ENCODE measurements around the gene DPEP2. TPM values are rescaled to one million over a fixed set of nuclear protein-coding genes. Genes with fewer than 3 reads are reported as not detected.
A peak's percentile ranks its signal among the peaks of the same experiment; 100 is the strongest.
"Not testable (repeated sequence)": the region's sequence is repeated elsewhere in the genome, so short reads cannot be mapped to it uniquely, and the experiment has no call there.

DPEP2 gene
- total RNA-seq, 2 experiments from 2014 or later = 17.5 to 18.1 TPM

GRCh38 chr16:67987460-67988160 is 11.7 kb downstream of the DPEP2 start:
- Mint-ChIP-seq H3K4me3 (no peak overlapping the region), H3K27me3 (no peaks in the 10 kb centered on the region), H3K9me3 (no peaks in the 10 kb centered on the region), H3K36me3 (ENCODE audit: low read depth) (no peaks in the 10 kb centered on the region), H3K4me1 (peaks cover 35% of the 10 kb centered on the region), H3K27ac (peak overlapping the region; percentile 0)
- ChIA-PET POLR2A (interaction anchor here (1.7 to 2.3 kb wide), 2 partner anchors 36 to 51 kb away, joined by 5 to 8 read pairs; partner anchors contain the start of genes DUS2 and PSMB10), CTCF (interaction anchor here (0.6 to 1.1 kb wide), 3 partner anchors 7 to 11 kb away, joined by 3 read pairs; no protein-coding TSS in a partner anchor)
- no peak for DNase-seq

DNA sequence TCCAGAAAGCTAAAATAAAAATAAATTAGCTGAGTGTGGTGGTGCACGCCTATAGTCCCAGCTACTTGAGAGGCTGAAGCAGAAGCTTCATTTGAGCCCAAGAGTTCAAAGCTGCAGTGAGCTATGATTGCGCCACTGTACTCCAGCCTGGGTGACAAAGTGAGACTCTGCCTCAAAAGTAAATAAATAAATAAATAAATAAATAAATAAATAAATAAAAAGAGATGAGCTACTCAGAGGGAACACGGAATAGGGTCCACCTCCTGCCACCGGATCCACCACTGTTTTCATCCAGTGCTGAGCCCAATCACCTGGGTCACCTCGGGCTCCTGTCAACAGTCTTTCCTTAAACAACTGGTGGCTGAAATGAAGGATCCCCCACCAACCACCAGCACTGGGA is 12.3 kb downstream of the DPEP2 start:
- peaks cover 32% of the 10 kb centered on the region for H3K4me1 Mint-ChIP-seq
- ChIA-PET POLR2A (interaction anchor here (1.7 to 2.3 kb wide), 2 partner anchors 37 to 51 kb away, joined by 5 to 8 read pairs; partner anchors contain the start of genes DUS2 and PSMB10), CTCF (interaction anchor here (0.6 to 1.1 kb wide), 4 partner anchors 8 to 54 kb away, joined by 3 to 5 read pairs (median 3); no protein-coding TSS in a partner anchor)
- H3K27ac Mint-ChIP-seq = no peak overlapping the region
- H3K4me3 Mint-ChIP-seq = no peak overlapping the region
- no peak for DNase-seq
- H3K9me3 Mint-ChIP-seq = no peaks in the 10 kb centered on the region
- no peaks in the 10 kb centered on the region for H3K27me3 Mint-ChIP-seq
- no peaks in the 10 kb centered on the region for H3K36me3 Mint-ChIP-seq (ENCODE audit: low read depth)

DNA sequence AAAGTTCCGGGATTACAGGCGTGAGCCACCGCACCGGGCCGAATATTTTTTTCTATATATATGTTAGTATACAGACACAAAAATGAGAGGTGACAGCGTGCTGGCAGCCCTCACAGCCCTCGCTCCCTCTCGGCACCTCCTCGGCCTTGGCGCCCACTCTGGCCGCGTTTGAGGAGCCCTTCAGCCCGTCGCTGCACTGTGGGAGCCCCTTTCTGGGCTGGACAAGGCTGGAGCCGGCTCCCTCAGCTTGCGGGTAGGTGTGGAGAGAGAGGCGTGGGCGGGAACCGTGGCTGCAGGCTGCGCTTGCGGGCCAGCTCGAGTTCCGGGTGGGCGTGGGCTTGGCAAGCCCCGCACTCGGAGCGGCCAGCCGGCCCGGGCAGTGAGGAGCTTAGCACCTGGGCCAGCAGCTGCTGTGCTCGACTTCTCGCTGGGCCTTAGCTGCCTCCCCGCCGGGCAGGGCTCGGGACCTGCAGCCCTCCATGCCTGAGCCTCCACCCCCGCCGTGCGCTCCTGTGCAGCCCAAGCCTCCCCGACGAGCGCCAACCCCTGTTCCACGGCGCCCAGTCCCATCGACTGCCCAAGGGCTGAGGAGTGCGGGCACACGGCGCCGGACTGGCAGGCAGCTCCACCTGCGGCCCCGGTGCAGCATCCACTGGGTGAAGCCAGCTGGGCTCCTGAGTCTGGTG is 17.1 kb downstream of the DPEP2 start:
- no peak for DNase-seq
- Mint-ChIP-seq H3K9me3 (no peaks in the 10 kb centered on the region), H3K27ac (no peak overlapping the region), H3K36me3 (ENCODE audit: low read depth) (no peaks in the 10 kb centered on the region), H3K4me1 (peaks cover 25% of the 10 kb centered on the region), H3K4me3 (no peak overlapping the region), H3K27me3 (peaks cover 8% of the 10 kb centered on the region)
- CTCF ChIA-PET = interaction anchor here (1.2 to 1.9 kb wide), 7 partner anchors 10 to 98 kb away, joined by 3 to 7 read pairs (median 5); partner anchors contain the start of gene NRN1L
- POLR2A ChIA-PET = interaction anchor here (0.8 to 3.7 kb wide), 5 partner anchors 10 to 46 kb away, joined by 3 to 28 read pairs (median 3); partner anchors contain the start of genes DDX28, DUS2 and PSMB10

DNA sequence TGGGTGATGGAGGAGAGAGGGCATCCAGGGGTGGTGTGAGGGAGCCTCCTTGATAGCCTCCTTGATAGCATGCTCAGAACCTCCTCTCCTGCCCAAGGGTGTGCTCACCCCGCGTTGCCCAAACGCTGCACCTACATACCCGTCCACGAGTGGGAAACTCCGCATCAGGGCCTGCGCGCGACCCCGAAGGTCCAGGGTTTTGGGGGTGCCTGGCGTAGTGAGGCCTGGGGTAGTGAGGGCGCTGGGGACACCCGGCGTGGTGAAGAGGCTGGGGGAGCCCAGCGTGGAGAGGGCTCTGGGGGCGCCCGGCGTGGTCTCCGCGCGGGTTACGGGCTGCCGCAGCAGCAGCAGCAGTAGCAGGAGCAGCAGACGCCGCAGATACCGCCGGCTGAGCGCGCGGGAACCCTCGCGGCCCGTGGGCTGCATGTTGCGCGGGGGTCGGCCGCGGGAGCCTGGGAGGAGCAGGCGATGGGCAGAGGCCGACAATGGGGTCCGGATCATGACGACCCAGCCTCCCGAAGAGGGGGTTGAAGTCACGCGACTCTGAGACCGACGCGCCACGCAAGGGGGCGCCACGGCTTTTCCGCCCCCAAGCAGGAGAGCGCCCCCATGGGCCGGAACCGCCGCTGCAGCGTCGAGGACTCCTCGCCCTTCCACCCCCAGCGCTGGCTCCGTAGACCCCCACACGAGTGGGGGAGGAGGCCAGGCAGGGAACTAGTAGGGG is 19.2 kb downstream of the DPEP2 start, which contains the start of gene DPEP3:
DPEP3 (minus strand) TSS at position 545 of the 724 bp plus-strand sequence; CDS start at position 426, 119 bp downstream.
- Mint-ChIP-seq H3K27ac (no peak within 1 kb of the TSS), H3K9me3 (no peaks in the 10 kb centered on the region), H3K27me3 (peaks cover 13% of the 10 kb centered on the region), H3K4me3 (no peak within 1 kb of the TSS), H3K4me1 (peaks cover 25% of the 10 kb centered on the region), H3K36me3 (ENCODE audit: low read depth) (no peaks in the 10 kb centered on the region)
- DNase-seq = no peak
- CTCF ChIA-PET = interaction anchor here (0.9 to 1.4 kb wide), 5 partner anchors 9 to 64 kb away, joined by 3 to 4 read pairs (median 3); no protein-coding TSS in a partner anchor
- POLR2A ChIA-PET = no interaction called here

DNA sequence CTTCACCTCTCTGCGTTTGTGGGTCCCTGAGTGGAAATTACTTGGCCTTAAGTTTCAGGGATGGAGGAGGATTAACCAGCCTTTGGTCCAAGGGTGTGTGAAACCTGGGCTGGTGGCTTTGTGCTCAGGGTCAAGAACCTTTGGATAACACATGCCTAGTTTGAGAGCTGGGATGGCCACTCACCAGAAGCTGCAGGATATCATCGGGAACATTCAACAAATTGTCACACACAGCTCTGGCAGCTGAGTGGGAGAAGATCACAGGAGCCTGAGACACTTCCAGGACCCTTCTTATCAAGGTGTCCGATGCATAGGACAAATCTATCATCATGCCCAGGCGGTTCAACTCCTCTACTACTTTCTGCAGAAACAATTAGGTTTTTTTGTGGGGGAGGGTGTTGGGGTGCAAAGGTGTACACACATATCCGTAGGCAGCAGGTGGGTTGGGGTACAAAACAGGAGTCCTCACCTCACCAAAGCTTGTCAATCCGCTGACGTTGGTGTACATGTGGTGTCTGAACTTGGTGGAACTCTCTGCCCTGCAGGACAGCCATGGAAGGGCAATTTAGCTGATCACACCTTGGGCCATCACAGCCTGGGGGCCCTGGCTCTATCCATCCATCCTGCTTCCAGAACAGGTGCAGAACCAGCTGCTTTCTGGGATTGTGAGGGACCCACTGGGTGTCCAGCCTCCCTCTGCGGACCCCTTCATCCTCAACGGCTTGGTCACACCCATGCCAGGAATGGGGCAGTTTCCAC is 21.6 kb downstream of the DPEP2 start:
- no peaks in the 10 kb centered on the region for H3K9me3 Mint-ChIP-seq
- no peaks in the 10 kb centered on the region for H3K36me3 Mint-ChIP-seq (ENCODE audit: low read depth)
- CTCF ChIA-PET = interaction anchor here (0.6 to 1.1 kb wide), 2 partner anchors 19 to 92 kb away, joined by 3 to 4 read pairs; no protein-coding TSS in a partner anchor
- H3K27me3 Mint-ChIP-seq = peaks cover 17% of the 10 kb centered on the region
- POLR2A ChIA-PET = interaction anchor here (1.2 kb wide), 2 partner anchors 42 to 57 kb away, joined by 3 to 4 read pairs; partner anchors contain the start of gene PSMB10
- H3K27ac Mint-ChIP-seq = no peak overlapping the region
- no peak overlapping the region for H3K4me3 Mint-ChIP-seq
- DNase-seq = no peak
- H3K4me1 Mint-ChIP-seq = peaks cover under 1% of the 10 kb centered on the region

DNA sequence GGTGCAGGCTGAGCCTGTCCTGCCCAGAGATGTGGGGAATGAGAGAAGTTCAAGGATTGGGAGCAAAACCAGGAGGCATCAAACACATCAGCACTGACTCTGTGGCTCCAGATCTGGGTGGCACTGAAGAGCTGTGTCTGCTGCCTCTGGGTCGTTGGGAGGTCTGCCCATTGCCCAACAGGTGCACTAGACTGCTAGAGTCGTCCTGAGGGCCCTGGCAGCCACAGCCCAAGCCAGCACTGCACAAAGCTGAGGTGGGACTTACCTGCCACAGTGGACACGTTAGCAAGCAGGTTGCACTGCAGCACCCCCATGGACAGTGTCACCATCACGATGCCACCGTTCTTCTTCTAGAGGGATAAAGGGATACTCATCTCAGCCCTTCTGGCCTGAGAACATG is 22.3 kb downstream of the DPEP2 start:
- Mint-ChIP-seq H3K27me3 (peaks cover 17% of the 10 kb centered on the region), H3K4me1 (no peaks in the 10 kb centered on the region), H3K36me3 (ENCODE audit: low read depth) (no peaks in the 10 kb centered on the region), H3K27ac (no peak overlapping the region), H3K9me3 (no peaks in the 10 kb centered on the region), H3K4me3 (no peak overlapping the region)
- DNase-seq = no peak
- ChIA-PET POLR2A (interaction anchor here (1.2 kb wide), 1 partner anchor 58 kb away, joined by 3 read pairs; no protein-coding TSS in a partner anchor), CTCF (interaction anchor here (1.1 kb wide), 1 partner anchor 92 kb away, joined by 3 read pairs; no protein-coding TSS in a partner anchor)

DNA sequence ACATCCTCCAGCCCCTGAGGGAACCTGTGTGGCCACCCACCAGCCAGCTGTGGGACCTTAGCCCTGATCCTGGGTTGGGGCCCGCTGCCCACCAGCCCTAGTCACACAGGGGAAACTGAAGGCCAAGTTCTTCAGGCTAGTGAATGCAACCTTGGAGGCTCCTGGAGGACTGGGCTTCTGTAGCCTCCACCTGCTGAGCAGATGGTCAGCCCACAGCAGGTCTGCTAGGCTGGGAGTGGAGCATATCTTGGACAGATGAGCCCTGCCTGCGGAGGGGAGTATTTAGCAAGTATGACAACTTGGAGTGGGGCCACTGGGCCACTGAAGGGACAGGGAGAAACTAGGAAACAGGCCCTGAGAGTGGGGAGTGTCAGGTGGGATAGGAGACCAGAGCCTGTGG is 23.1 kb downstream of the DPEP2 start:
- Mint-ChIP-seq H3K4me3 (no peak overlapping the region), H3K36me3 (ENCODE audit: low read depth) (no peaks in the 10 kb centered on the region), H3K27me3 (peaks cover 17% of the 10 kb centered on the region), H3K4me1 (no peaks in the 10 kb centered on the region), H3K27ac (no peak overlapping the region), H3K9me3 (no peaks in the 10 kb centered on the region)
- no peak for DNase-seq
- ChIA-PET POLR2A (no interaction called here), CTCF (no interaction called here)

- H3K9me3 Mint-ChIP-seq = no peaks in the 10 kb centered on the region
- H3K27me3 Mint-ChIP-seq = peaks cover 17% of the 10 kb centered on the region
- CTCF ChIA-PET = no interaction called here
- H3K27ac Mint-ChIP-seq = no peak overlapping the region
- H3K4me3 Mint-ChIP-seq = no peak overlapping the region
- DNase-seq = no peak
- H3K4me1 Mint-ChIP-seq = no peaks in the 10 kb centered on the region
- H3K36me3 Mint-ChIP-seq (ENCODE audit: low read depth) = no peaks in the 10 kb centered on the region
- POLR2A ChIA-PET = interaction anchor here (1.3 kb wide), 1 partner anchor 43 kb away, joined by 3 read pairs; the partner anchor contains the start of gene CTRL
Measured at GRCh38 chr16:67975321-67976105, 23.8 kb downstream of the DPEP2 start.

DNA sequence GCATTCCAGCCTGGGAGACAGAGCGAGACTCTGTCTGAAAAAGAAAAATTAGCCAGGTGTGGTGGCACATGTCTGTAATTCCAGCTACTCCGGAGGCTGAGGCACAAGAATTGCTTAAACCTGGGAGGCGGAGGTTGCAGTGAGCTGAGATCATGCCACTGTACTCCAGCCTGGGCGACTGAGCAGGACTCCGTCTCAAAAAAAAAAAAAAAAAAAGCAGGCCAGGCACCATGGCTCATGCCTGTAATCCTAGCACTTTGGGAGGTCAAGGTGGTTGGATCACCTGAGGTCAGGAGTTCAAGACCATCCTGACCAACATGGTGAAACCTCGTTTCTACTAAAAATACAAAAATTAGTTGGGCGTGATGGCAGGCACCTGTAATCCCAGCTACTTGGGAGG is 27.0 kb downstream of the DPEP2 start:
- H3K4me1 Mint-ChIP-seq = peaks cover 13% of the 10 kb centered on the region
- H3K4me3 Mint-ChIP-seq; DNase-seq; H3K9me3 Mint-ChIP-seq; H3K27me3 Mint-ChIP-seq; H3K27ac Mint-ChIP-seq; H3K36me3 Mint-ChIP-seq (ENCODE audit: low read depth): not testable (repeated sequence)
- POLR2A ChIA-PET = interaction anchor here (1.3 kb wide), 2 partner anchors 36 to 39 kb away, joined by 3 to 4 read pairs; partner anchors contain the start of gene PSMB10
- CTCF ChIA-PET = interaction anchor here (0.7 to 1.5 kb wide), 3 partner anchors 29 to 160 kb away, joined by 3 to 4 read pairs (median 3); no protein-coding TSS in a partner anchor

GRCh38 chr16:67971111-67971510 is 28.2 kb downstream of the DPEP2 start:
- ChIA-PET POLR2A (interaction anchor here (0.9 kb wide), 1 partner anchor 35 kb away, joined by 3 read pairs; the partner anchor contains the start of gene PSMB10), CTCF (interaction anchor here (1.0 to 1.5 kb wide), 4 partner anchors 10 to 70 kb away, joined by 3 to 6 read pairs (median 4); no protein-coding TSS in a partner anchor)
- no peak for DNase-seq
- Mint-ChIP-seq H3K27ac (no peak overlapping the region), H3K9me3 (no peaks in the 10 kb centered on the region), H3K36me3 (ENCODE audit: low read depth) (peaks cover 5% of the 10 kb centered on the region), H3K4me3 (no peak overlapping the region), H3K4me1 (peaks cover 25% of the 10 kb centered on the region), H3K27me3 (peaks cover 6% of the 10 kb centered on the region)

All from activated CD4-positive, alpha-beta memory T cell treated with anti-CD3 and anti-CD28 coated beads, Interleukin-2, amount 10 ng/mL, durations not matched to agents 7 days and 5 days (primary cell).